GM12801 (cell line): Measurements from ENCODE around the gene HAND1.

Source experiments
- CTCF ChIP-seq: IDR thresholded peaks from one replicate; pipeline ENCODE4 v1.5.1; 2011; ENCODE audit warnings: control low read depth; ENCODE audit not compliant: insufficient read length; ENCODE audit errors: extremely low read depth

Gene HAND1

GRCh38 chr5:154491941-154492340, 13.9 kb upstream of the HAND1 start:
- TF ChIP-seq CTCF = no peak

- TF ChIP-seq CTCF = no peak
Observed at GRCh38 chr5:154487541-154487940, 9.5 kb upstream of the HAND1 start.

GRCh38 chr5:154486427-154486866, 8.4 kb upstream of the HAND1 start:
- TF ChIP-seq CTCF = no peak

- no peak for TF ChIP-seq CTCF
Observed at GRCh38 chr5:154485850-154486426, 7.9 kb upstream of the HAND1 start.

- TF ChIP-seq CTCF = no peak
Observed at GRCh38 chr5:154485096-154485491, 7.1 kb upstream of the HAND1 start.

GRCh38 chr5:154484393-154485095, 6.5 kb upstream of the HAND1 start:
- no peak for TF ChIP-seq CTCF

GRCh38 chr5:154483654-154484392, 5.8 kb upstream of the HAND1 start:
- no peak for TF ChIP-seq CTCF
